HepG2 (cell line): ENCODE results near the gene NEDD4L. TPM values are rescaled to one million over a fixed set of nuclear protein-coding genes. Genes with fewer than 3 reads are reported as not detected.

Experiments
- EP300 ChIP-seq, 3 experiments: sonication (generic) in 1 of 3; formaldehyde crosslinking in 1 of 3; IDR thresholded peaks; 2 replicates each; pipeline versions ENCODE4 v1.5.1 to v1.6.1; 2011 to 2020; ENCODE audit warnings: low read depth in 2 of 3, low read length in 2 of 3, borderline replicate concordance in 1 of 3, improper control_type of control experiment in 1 of 3, mild to moderate bottlenecking in 1 of 3, missing genetic modification reagents in 1 of 3, moderate library complexity in 1 of 3
- FOXA3 ChIP-seq: IDR thresholded peaks from 2 replicates; pipeline ENCODE4 v1.6.1; 2016; ENCODE audit warnings: missing genetic modification reagents, missing compliant biosample characterization
- KLF16 ChIP-seq, 2 experiments: sonication (generic) in 1 of 2; formaldehyde crosslinking in 1 of 2; IDR thresholded peaks; 2 replicates each; pipeline versions ENCODE4 v1.6.1 to v1.8.0; 2016 to 2023; ENCODE audit warnings: missing genetic modification reagents in 2 of 2, missing compliant biosample characterization in 1 of 2
- MAFF ChIP-seq: IDR thresholded peaks from 2 replicates; pipeline ENCODE4 v1.6.1; 2011; ENCODE audit warnings: low read depth, low read length, improper control_type of control experiment
- RERE ChIP-seq: IDR thresholded peaks from 2 replicates; pipeline ENCODE4 v1.6.1; 2016; ENCODE audit warnings: low read depth, missing genetic modification reagents, missing compliant biosample characterization
- RXRB ChIP-seq: IDR thresholded peaks from 2 replicates; pipeline ENCODE4 v1.6.1; 2016; ENCODE audit warnings: borderline replicate concordance, missing genetic modification reagents, missing compliant biosample characterization
- ZBTB4 ChIP-seq: sonication (generic); formaldehyde crosslinking; IDR thresholded peaks from 2 replicates; pipeline ENCODE4 v1.4.0; 2020; ENCODE audit warnings: missing genetic modification reagents, mild to moderate bottlenecking, borderline replicate concordance
- ZFP37 ChIP-seq: sonication (generic); formaldehyde crosslinking; IDR thresholded peaks from 2 replicates; pipeline ENCODE4 v1.4.0; 2020; ENCODE audit warnings: missing genetic modification reagents, borderline replicate concordance
- ZNF451 ChIP-seq: sonication (generic); formaldehyde crosslinking; IDR thresholded peaks from 2 replicates; pipeline ENCODE4 v1.5.0; 2020; ENCODE audit warnings: mild to moderate bottlenecking, missing genetic modification reagents
- polyA plus RNA-seq, 8 experiments: library from polyadenylated mRNA; depleted of rRNA in 3 of 8; stranded (reverse) in 7 of 8; unstranded in 1 of 8; fragments of >200 nt; fragmentation: Illumina TruSeq in 4 of 8; extraction: Trizol in 4 of 8; gene quantifications; 2 replicates each; pipeline versions ENCODE4 v1.2.1 to v1.2.3, GENCODE V29; 2011 to 2016; ENCODE audit warnings: low read depth in 4 of 8, missing spikeins in 1 of 8, mixed read lengths in 1 of 8; ENCODE audit not compliant: insufficient read depth in 1 of 8
- total RNA-seq, 5 experiments: library from RNA; depleted of rRNA; stranded (reverse); fragments of >200 nt; fragmentation: Illumina TruSeq; extraction: Trizol; gene quantifications; 2 replicates each; pipeline ENCODE4 v1.2.3, GENCODE V29; 2016; ENCODE audit warnings: low read depth in 1 of 5
- TF ChIP-seq, protein P1 (sequence below): IDR thresholded peaks from 2 replicates; pipeline ENCODE4 v1.4.0; 2020; ENCODE audit warnings: mild to moderate bottlenecking, missing genetic modification reagents
- TF ChIP-seq, protein P2 (sequence below): sonication (generic); formaldehyde crosslinking; IDR thresholded peaks from 2 replicates; pipeline ENCODE4 v1.4.0; 2020; ENCODE audit warnings: mild to moderate bottlenecking, missing genetic modification reagents
- TF ChIP-seq, protein P3 (sequence below): sonication (generic); formaldehyde crosslinking; IDR thresholded peaks from 2 replicates; pipeline ENCODE4 v1.4.0; 2020; ENCODE audit warnings: missing genetic modification reagents

The NEDD4L gene
- total and polyA plus RNA-seq, 2 of the 13 experiments (the other 11 are each of a cell fraction or from before 2014, with no cell fraction given) = 168 to 390 TPM

GRCh38 chr18:58285449-58286130 is 241.6 kb downstream of the NEDD4L start (continued):
- TF ChIP-seq ZBTB4 (CRISPR knock-in tag) = no peak
- TF ChIP-seq, protein P1, sequence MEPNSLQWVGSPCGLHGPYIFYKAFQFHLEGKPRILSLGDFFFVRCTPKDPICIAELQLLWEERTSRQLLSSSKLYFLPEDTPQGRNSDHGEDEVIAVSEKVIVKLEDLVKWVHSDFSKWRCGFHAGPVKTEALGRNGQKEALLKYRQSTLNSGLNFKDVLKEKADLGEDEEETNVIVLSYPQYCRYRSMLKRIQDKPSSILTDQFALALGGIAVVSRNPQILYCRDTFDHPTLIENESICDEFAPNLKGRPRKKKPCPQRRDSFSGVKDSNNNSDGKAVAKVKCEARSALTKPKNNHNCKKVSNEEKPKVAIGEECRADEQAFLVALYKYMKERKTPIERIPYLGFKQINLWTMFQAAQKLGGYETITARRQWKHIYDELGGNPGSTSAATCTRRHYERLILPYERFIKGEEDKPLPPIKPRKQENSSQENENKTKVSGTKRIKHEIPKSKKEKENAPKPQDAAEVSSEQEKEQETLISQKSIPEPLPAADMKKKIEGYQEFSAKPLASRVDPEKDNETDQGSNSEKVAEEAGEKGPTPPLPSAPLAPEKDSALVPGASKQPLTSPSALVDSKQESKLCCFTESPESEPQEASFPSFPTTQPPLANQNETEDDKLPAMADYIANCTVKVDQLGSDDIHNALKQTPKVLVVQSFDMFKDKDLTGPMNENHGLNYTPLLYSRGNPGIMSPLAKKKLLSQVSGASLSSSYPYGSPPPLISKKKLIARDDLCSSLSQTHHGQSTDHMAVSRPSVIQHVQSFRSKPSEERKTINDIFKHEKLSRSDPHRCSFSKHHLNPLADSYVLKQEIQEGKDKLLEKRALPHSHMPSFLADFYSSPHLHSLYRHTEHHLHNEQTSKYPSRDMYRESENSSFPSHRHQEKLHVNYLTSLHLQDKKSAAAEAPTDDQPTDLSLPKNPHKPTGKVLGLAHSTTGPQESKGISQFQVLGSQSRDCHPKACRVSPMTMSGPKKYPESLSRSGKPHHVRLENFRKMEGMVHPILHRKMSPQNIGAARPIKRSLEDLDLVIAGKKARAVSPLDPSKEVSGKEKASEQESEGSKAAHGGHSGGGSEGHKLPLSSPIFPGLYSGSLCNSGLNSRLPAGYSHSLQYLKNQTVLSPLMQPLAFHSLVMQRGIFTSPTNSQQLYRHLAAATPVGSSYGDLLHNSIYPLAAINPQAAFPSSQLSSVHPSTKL (CRISPR knock-in tag) = peak; percentile 58; the same call in 1 of the 2 replicates
- TF ChIP-seq KLF16 (CRISPR knock-in tag; IDR thresholded peaks at IDR 0.05) = no peak
- no peak for TF ChIP-seq ZFP37 (CRISPR knock-in tag)
- peak; percentile 44 for TF ChIP-seq FOXA3 (CRISPR knock-in tag)
- no peak for TF ChIP-seq MAFF
- peak; percentile 65; the same call in 1 of the 2 replicates for TF ChIP-seq RXRB (CRISPR knock-in tag)
- TF ChIP-seq, protein P2, sequence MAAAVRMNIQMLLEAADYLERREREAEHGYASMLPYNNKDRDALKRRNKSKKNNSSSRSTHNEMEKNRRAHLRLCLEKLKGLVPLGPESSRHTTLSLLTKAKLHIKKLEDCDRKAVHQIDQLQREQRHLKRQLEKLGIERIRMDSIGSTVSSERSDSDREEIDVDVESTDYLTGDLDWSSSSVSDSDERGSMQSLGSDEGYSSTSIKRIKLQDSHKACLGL (CRISPR knock-in tag) = no peak
- TF ChIP-seq ZNF451 = no peak
- TF ChIP-seq, protein P3, sequence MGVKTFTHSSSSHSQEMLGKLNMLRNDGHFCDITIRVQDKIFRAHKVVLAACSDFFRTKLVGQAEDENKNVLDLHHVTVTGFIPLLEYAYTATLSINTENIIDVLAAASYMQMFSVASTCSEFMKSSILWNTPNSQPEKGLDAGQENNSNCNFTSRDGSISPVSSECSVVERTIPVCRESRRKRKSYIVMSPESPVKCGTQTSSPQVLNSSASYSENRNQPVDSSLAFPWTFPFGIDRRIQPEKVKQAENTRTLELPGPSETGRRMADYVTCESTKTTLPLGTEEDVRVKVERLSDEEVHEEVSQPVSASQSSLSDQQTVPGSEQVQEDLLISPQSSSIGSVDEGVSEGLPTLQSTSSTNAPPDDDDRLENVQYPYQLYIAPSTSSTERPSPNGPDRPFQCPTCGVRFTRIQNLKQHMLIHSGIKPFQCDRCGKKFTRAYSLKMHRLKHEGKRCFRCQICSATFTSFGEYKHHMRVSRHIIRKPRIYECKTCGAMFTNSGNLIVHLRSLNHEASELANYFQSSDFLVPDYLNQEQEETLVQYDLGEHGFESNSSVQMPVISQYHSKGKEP (CRISPR knock-in tag) = no peak
- TF ChIP-seq RERE (CRISPR knock-in tag) = no peak
- peak in 1 of 2 experiments; percentile 76; a peak in 1 of 4 replicates for TF ChIP-seq EP300 (IDR thresholded peaks at IDR 0.05; ENCODE audit: low read depth in 2 of 2, low read length in 2 of 2)
- no peak for TF ChIP-seq EP300 (CRISPR knock-in tag; IDR thresholded peaks at IDR 0.05; ENCODE audit: borderline replicate concordance)
